HG03108 (cell line): ENCODE measurements around the gene RECQL.
"Not testable (repeated sequence)": the region's sequence is repeated elsewhere in the genome, so short reads cannot be mapped to it uniquely, and the experiment has no call there.

ENCODE experiments used
- ATAC-seq: cut with Tn5 transposase; IDR thresholded peaks from one replicate; pipeline ENCODE4 v1.9.1; 2021; ENCODE audit warnings: moderate library complexity; ENCODE audit not compliant: unreplicated experiment

RECQL gene

DNA sequence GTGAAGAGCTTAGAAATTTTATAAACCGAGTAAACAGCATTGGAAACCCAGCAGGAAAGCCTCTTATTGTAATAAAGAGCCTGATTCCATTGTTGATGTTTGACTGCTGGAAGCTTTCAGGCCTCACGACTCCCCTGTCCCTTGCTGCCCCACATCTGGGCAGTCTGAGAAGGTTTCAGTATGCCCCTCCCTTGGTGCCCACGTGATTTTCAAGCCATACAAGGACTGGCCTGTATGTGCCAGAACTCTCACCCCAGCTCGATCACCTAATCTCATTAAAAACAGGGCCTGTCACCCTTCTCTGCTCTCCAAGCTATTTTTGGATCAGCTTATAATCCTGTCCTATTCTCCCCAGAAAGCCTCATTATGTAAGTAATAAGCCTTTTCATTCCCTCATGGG, 71.4 kb downstream of the RECQL start:
- no peak for ATAC-seq

DNA sequence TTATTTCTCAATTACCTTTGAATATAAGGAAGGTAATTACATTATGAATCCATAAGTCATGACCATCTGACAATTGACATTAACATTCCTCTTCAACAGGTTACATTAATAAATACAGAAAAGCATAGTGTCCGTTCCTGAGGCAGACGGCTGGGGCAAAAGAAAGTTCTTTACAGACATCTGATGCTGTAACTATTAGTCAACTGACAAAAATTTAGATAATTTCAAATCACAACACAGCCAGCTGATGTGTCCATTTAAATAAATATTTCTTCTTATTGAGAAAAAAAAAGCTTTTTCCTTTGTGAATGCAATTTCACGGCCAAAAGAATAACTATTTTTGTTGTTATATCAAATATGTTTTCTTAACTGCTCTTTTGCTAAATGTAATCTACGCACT, 73.2 kb downstream of the RECQL start:
- ATAC-seq = no peak

DNA sequence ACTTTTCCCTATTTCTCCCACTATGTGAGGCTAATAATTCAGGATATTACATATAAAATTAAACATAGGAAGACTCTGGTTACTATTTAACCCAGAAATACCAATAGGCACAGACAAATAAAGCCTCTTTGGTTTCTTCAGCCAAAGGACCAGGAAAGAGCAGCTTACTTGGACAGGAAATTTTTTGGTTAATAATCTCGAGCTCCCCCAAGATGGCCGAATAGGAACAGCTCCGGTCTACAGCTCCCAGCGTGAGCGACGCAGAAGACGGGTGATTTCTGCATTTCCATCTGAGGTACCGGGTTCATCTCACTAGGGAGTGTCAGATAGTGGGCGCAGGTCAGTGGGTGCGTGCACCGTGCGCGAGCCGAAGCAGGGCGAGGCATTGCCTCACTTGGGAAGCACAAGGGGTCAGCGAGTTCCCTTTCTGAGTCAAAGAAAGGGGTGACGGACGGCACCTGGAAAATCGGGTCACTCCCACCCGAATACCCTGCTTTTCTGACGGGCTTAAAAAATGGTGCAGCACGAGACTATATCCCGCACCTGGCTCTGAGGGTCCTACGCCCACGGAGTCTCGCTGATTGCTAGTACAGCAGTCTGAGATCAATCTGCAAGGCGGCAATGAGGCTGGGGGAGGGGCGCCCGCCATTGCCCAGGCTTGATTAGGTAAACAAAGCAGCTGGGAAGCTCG, 82.3 kb downstream of the RECQL start:
- not testable (repeated sequence) for ATAC-seq
